ENCODE results near the gene PARD3B. TPM values are rescaled to one million over a fixed set of nuclear protein-coding genes. Genes with fewer than 3 reads are reported as not detected.

Gene PARD3B
- total and polyA plus RNA-seq, 2 experiments from 2014 or later, result 3.5 to 4.4 TPM

- H3K4me1 ChIP-seq (ENCODE audit: insufficient read depth), result peaks cover 13% of the 10 kb centered on the region
- H3K4me3 ChIP-seq, result no peak overlapping the region
- no peaks in the 10 kb centered on the region for H4K20me1 ChIP-seq (replicated peaks; ENCODE audit: insufficient read depth)
- peaks cover 18% of the 10 kb centered on the region for H3K9me2 ChIP-seq (ENCODE audit: insufficient read depth)
- ATAC-seq (no peak), DNase-seq (ENCODE audit: low spot score) (no peak)
- Mint-ChIP-seq H3K4me1 (peaks cover 26% of the 10 kb centered on the region), H3K9me3 (no peaks in the 10 kb centered on the region), H3K27me3 (ENCODE audit: insufficient read depth, low read depth, poor library complexity) (no peaks in the 10 kb centered on the region), H3K4me3 (no peak overlapping the region; the same call in 2 of the 3 replicates), H3K36me3 (ENCODE audit: low read depth) (peaks cover 3% of the 10 kb centered on the region; the same call in 1 of the 3 replicates), H3K27ac (no peak overlapping the region)
- no peak overlapping the region for H3K4me2 ChIP-seq
- H3K79me2 ChIP-seq (replicated peaks; ENCODE audit: insufficient read depth), result no peaks in the 10 kb centered on the region
- no peak overlapping the region for H2AFZ ChIP-seq
- H3K36me3 ChIP-seq (ENCODE audit: insufficient read depth), result no peaks in the 10 kb centered on the region
- TF ChIP-seq, protein P1, sequence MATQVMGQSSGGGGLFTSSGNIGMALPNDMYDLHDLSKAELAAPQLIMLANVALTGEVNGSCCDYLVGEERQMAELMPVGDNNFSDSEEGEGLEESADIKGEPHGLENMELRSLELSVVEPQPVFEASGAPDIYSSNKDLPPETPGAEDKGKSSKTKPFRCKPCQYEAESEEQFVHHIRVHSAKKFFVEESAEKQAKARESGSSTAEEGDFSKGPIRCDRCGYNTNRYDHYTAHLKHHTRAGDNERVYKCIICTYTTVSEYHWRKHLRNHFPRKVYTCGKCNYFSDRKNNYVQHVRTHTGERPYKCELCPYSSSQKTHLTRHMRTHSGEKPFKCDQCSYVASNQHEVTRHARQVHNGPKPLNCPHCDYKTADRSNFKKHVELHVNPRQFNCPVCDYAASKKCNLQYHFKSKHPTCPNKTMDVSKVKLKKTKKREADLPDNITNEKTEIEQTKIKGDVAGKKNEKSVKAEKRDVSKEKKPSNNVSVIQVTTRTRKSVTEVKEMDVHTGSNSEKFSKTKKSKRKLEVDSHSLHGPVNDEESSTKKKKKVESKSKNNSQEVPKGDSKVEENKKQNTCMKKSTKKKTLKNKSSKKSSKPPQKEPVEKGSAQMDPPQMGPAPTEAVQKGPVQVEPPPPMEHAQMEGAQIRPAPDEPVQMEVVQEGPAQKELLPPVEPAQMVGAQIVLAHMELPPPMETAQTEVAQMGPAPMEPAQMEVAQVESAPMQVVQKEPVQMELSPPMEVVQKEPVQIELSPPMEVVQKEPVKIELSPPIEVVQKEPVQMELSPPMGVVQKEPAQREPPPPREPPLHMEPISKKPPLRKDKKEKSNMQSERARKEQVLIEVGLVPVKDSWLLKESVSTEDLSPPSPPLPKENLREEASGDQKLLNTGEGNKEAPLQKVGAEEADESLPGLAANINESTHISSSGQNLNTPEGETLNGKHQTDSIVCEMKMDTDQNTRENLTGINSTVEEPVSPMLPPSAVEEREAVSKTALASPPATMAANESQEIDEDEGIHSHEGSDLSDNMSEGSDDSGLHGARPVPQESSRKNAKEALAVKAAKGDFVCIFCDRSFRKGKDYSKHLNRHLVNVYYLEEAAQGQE (IDR thresholded peaks at IDR 0.05; ENCODE audit: unreplicated experiment), result no peak
- TF ChIP-seq POLR2AphosphoS5 (IDR thresholded peaks at IDR 0.05; ENCODE audit: low read depth) (no peak), ZNF331 (CRISPR knock-in tag; IDR thresholded peaks at IDR 0.05; ENCODE audit: low read depth) (no peak), CTCF (conservative IDR thresholded peaks at IDR 0.05; ENCODE audit: low read depth in 2 of 2) (no peak), CREB1 (CRISPR knock-in tag; IDR thresholded peaks at IDR 0.05; ENCODE audit: low read depth) (no peak)
- H3F3A ChIP-seq (replicated peaks; ENCODE audit: low read depth), result no peaks in the 10 kb centered on the region
- H3K27me3 ChIP-seq (ENCODE audit: insufficient read depth), result no peaks in the 10 kb centered on the region
- no peak overlapping the region for H3K27ac ChIP-seq (ENCODE audit: low read depth)
These were observed 1012.6 kb downstream of the PARD3B start for GRCh38 chr2:205557873-205558272.

- H3K27me3 ChIP-seq (ENCODE audit: insufficient read depth), result no peaks in the 10 kb centered on the region
- H4K20me1 ChIP-seq (replicated peaks; ENCODE audit: insufficient read depth), result no peaks in the 10 kb centered on the region
- no peaks in the 10 kb centered on the region for H3K36me3 ChIP-seq (ENCODE audit: insufficient read depth)
- no peak overlapping the region for H3K27ac ChIP-seq (ENCODE audit: low read depth)
- Mint-ChIP-seq H3K27me3 (ENCODE audit: insufficient read depth, low read depth, poor library complexity) (no peaks in the 10 kb centered on the region), H3K9me3 (no peaks in the 10 kb centered on the region), H3K36me3 (ENCODE audit: low read depth) (peaks cover 3% of the 10 kb centered on the region; the same call in 1 of the 3 replicates), H3K4me1 (peaks cover 17% of the 10 kb centered on the region), H3K27ac (peak overlapping the region; percentile 66; the same call in 1 of the 2 replicates), H3K4me3 (no peak overlapping the region)
- DNase-seq (ENCODE audit: low spot score) (no peak), ATAC-seq (no peak)
- H3F3A ChIP-seq (replicated peaks; ENCODE audit: low read depth), result no peaks in the 10 kb centered on the region
- H3K4me2 ChIP-seq, result no peak overlapping the region
- H3K4me3 ChIP-seq, result no peak overlapping the region
- H3K79me2 ChIP-seq (replicated peaks; ENCODE audit: insufficient read depth), result no peaks in the 10 kb centered on the region
- peaks cover 18% of the 10 kb centered on the region for H3K9me2 ChIP-seq (ENCODE audit: insufficient read depth)
- no peak overlapping the region for H2AFZ ChIP-seq
- H3K4me1 ChIP-seq (ENCODE audit: insufficient read depth), result peaks cover 3% of the 10 kb centered on the region
- TF ChIP-seq POLR2AphosphoS5 (IDR thresholded peaks at IDR 0.05; ENCODE audit: low read depth) (no peak), STAT1 (IDR thresholded peaks at IDR 0.05; ENCODE audit: unreplicated experiment) (no peak), JUNB (IDR thresholded peaks at IDR 0.05; ENCODE audit: unreplicated experiment) (no peak), NANOG (IDR thresholded peaks at IDR 0.05; ENCODE audit: borderline replicate concordance) (no peak), EZH2 (IDR thresholded peaks at IDR 0.05; ENCODE audit: low read depth, unreplicated experiment) (no peak), ZNF114 (CRISPR knock-in tag; IDR thresholded peaks at IDR 0.05) (no peak), ZNF331 (CRISPR knock-in tag; IDR thresholded peaks at IDR 0.05; ENCODE audit: low read depth) (no peak), CREB1 (CRISPR knock-in tag; IDR thresholded peaks at IDR 0.05; ENCODE audit: low read depth) (no peak)
- TF ChIP-seq, protein P1 (IDR thresholded peaks at IDR 0.05; ENCODE audit: unreplicated experiment), result no peak
- TF ChIP-seq, protein P2, sequence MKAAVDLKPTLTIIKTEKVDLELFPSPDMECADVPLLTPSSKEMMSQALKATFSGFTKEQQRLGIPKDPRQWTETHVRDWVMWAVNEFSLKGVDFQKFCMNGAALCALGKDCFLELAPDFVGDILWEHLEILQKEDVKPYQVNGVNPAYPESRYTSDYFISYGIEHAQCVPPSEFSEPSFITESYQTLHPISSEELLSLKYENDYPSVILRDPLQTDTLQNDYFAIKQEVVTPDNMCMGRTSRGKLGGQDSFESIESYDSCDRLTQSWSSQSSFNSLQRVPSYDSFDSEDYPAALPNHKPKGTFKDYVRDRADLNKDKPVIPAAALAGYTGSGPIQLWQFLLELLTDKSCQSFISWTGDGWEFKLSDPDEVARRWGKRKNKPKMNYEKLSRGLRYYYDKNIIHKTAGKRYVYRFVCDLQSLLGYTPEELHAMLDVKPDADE (IDR thresholded peaks at IDR 0.05), result no peak
These were observed 1016.2 kb downstream of the PARD3B start for GRCh38 chr2:205561441-205561840.
